NCI-H446 (cell line): Measurements from ENCODE around the gene ACADM.
"Not testable (repeated sequence)": the region's sequence is repeated elsewhere in the genome, so short reads cannot be mapped to it uniquely, and the experiment has no call there.

Experiments used
- DNase-seq, 2 experiments: peaks; one replicate each; lab custom pipeline; 2025; lab: John Stamatoyannopoulos, UW

ACADM gene

GRCh38 chr1:75736016-75736415 lies 11.5 kb downstream of the ACADM start:
- DNase-seq, result no peak

- DNase-seq, result no peak
Measured at GRCh38 chr1:75742047-75742625, 17.6 kb downstream of the ACADM start.

DNA sequence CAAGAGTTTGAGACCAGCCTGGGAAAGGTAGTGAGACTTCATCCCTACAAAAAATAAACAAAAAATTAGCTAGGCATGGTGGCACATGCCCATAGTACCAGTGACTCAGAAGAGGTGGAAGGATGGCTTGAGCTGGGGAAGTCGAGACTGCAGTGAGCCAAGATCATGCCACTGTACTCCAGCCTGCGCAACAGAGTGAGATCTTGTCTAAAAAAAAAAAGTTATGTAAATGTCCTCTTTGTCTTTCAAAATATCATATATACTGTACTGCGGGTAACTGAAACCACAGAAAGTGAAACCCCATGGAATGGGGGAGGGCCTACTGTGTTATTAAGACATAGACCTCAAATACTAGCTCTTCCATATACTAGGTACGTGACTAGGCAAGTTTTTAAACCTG lies 20.8 kb downstream of the ACADM start:
- DNase-seq, result no peak

DNA sequence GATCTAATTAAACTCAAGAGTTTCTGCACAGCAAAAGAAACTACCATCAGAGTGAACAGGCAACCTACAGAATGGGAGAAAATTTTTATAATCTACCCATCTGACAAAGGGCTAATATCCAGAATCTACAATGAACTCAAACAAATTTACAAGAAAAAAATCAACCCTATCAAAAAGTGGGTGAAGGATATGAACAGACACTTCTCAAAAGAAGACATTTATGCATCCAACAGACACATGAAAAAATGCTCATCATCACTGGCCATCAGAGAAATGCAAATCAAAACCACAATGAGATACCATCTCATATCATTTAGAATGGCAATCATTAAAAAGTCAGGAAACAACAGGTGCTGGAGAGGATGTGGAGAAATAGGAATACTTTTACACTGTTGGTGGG lies 32.7 kb downstream of the ACADM start:
- not testable (repeated sequence) for DNase-seq

DNA sequence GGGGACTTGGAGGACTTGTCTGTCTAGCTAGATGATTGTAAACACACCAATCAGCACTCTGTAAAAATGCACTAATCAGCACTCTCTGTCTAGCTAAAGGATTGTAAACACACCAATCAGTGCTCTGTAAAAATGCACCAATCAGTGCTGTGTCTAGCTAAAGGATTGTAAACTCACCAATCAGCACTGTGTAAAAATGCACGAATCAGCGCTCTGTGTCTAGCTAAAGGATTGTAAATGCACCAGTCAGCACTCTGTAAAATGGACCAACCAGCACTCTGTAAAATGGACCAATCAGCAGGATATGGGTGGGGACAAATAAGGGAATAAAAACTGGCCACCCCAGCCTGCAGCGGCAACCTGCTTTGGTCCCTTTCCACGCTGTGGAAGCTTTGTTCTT lies 34.0 kb downstream of the ACADM start:
- not testable (repeated sequence) for DNase-seq

- DNase-seq, result no peak
Measured at GRCh38 chr1:75764057-75764655, 39.6 kb downstream of the ACADM start.

GRCh38 chr1:75765697-75766355 lies 41.3 kb downstream of the ACADM start:
- DNase-seq, result no peak

- no peak for DNase-seq
Measured at GRCh38 chr1:75768016-75768415, 43.5 kb downstream of the ACADM start.

DNA sequence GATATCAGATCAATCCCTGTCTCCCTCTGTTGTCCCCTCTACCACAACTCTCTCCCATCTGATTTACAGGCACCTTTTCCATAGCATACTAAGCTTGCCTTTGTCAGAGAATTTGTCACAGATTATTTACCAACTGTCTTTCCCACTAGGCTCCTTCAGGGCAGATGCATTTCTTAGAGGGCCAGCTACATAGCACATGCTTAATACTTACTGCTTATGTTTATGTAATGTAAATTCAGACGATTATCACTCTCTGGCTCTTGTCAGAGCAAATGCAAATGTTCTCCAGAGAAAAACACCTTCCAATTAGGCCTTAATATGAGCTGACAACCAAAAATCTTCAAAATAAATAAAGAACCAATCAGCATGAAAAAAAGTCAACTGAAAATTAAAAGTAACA lies 46.3 kb downstream of the ACADM start:
- no peak for DNase-seq

DNA sequence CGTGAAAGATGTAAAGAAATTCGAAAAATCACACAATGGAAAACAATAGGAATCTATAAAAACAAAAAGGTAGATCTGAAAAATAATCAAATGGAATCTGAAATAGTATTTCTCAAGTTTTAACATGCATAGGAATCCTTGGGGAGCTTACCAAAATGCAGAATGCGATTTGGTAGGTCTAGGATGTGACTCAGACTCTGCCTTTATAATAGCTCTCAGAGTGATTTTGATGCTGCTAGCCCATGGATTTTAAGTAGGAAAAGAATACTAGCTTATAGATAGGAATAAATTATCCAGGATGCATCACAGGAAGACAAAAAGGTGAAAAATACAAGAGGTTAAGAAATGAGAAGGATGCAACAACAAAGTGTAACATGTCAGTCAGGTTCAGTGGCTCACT lies 47.5 kb downstream of the ACADM start:
- DNase-seq, result no peak

GRCh38 chr1:75777812-75778211 lies 53.3 kb downstream of the ACADM start:
- DNase-seq, result not testable (repeated sequence)

DNA sequence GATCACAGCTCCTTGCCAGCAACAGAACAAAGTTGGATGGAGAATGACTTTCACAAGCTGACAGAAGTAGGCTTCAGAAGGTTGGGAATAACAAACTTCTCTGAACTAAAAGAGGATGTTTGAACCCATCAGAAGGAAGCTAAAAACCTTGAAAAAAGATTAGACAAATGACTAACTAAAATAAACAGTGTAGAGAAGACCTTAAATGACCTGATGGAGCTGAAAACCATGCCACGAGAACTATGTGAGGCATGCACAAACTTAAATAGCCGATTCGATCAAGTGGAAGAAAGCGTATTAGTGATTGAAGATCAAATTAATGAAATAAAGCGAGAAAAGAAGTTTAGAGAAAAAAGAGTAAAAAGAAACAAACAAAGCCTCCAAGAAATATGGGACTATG lies 54.2 kb downstream of the ACADM start:
- DNase-seq, result not testable (repeated sequence)

GRCh38 chr1:75780183-75780582 lies 55.7 kb downstream of the ACADM start:
- not testable (repeated sequence) for DNase-seq

DNA sequence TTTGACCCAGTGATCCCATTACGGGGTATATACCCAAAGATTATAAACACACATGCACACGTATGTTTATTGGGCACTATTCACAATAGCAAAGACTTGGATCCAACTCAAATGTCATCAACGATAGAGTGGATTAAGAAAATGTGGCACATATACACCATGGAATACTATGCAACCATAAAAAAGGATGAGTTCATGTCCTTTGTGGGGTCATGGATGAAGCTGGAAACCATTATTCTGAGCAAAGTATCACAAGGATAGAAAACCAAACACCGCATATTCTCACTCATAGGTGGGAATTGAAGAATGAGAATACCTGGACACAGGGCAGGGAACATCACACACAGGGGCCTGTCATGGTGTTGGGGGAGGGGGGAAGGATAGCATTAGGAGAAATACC lies 59.4 kb downstream of the ACADM start:
- DNase-seq, result not testable (repeated sequence)

GRCh38 chr1:75785320-75785982 lies 60.9 kb downstream of the ACADM start:
- no peak for DNase-seq

DNA sequence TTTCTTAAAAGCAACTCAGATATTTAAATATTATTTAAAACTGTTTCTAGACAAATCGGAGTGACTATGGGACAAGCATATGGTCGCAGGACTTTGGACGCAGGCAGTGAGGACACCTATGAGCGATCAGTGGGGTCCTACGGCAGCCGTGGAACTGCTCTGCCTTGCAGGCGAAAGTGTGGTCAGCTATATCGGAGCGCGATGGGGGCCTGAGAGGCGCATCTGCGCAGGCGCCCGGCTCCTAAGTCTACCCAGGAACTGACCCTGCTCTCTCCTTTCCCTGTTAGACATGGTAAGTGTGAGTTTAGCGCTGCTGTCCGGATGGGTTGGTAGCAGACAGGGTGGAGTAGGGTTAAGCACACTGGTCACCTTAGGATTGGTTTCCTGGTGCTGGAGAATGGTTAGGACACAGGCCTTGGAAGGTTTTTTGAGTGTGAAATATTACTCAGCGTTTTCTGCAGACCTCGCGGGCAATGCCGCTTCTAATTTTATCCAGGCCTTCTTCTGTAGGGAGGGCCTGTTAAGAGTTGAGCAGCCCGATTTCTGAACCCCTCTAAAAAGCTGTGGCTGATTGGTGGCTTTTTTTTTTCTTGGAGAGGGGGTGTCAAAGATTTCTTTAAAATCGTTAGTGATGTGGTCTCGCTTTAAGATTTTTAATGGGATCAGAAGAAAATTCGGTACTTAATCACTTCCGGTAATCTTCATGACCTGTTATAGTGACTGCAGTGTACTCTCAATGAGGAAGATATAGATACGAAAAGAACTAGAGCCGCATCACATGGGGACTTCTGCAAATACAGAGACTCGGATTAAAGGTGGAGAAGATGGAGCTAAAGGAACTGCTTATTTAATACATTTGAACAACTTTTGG lies 61.7 kb downstream of the ACADM start, which contains the start of gene RABGGTB:
RABGGTB (plus strand) TSS at position 274 of the 871 bp plus-strand sequence; CDS start at position 290, 16 bp downstream.
- peak; percentile 95 to 98 for DNase-seq

DNA sequence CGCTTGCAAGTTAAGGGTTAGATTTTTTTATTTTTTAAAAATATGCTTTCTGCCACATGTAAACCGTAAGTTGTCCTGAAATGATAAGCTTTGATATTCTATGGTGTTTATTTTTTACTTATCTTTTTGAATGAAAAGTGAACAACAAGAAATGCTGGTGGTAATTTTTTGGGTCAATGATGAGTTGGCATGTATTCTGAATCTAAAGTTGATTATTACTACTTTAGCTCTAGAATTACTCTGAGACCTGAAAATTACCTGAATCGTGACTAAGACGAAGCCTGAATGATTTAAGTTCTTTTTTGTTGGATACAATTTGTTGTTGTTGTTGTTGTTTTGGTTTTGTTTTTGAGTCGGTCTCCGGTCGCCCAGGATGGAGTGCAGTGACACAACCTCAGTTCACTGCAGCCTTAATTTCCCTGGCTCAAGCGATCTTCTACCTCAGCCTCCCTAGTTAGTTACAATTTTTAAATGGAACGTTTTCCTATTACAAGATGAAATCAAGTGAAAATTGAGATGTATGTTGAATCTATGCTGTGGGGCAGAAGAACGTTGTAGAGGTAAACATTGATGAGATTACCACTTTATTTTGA lies 62.5 kb downstream of the ACADM start:
- DNase-seq, result no peak

DNA sequence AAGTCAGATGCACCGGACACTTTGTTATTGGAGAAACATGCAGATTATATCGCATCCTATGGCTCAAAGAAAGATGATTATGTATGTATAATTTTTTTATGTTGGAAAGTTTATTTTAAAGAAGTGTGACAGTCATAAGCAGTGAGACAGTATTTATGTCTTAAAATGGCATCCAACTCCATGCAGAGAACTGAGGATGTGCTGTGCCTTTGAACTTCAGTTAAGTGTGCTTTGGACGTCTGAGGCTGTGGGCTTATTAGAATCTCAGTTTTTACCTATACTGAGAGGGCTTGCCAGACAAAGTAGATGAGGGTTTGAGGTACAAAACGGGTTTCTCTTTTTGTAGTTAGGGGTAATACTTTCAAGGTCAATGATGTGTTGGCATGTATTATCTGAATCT lies 63.0 kb downstream of the ACADM start:
- no peak for DNase-seq

- no peak for DNase-seq
Measured at GRCh38 chr1:75789988-75790387, 65.5 kb downstream of the ACADM start.

- DNase-seq, result no peak
Measured at GRCh38 chr1:75791022-75791421, 66.5 kb downstream of the ACADM start.

- DNase-seq, result no peak
Measured at GRCh38 chr1:75792091-75792490, 67.6 kb downstream of the ACADM start.

DNA sequence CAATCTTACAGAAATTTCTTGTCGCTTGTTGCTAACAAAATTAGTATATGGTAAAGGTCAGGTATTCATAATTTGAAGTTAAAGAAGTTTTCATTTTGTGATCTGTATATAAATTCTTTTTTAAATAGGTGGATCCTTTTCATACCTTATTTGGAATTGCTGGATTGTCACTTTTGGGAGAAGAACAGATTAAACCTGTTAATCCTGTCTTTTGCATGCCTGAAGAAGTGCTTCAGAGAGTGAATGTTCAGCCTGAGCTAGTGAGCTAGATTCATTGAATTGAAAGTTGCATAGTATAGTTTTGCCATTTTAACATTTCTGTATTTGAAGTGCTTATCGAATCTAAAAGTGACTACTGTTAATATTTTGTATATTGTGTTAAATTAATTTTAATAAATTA lies 69.9 kb downstream of the ACADM start:
- no peak for DNase-seq
